ENCODE data around the gene PDXP. TPM values are rescaled to one million over a fixed set of nuclear protein-coding genes. Genes with fewer than 3 reads are reported as not detected.

The PDXP gene
- total and polyA plus RNA-seq, 4 experiments from 2014 or later, result 0.38 to 9.8 (median 7.2) TPM

- Histone ChIP-seq H3K27ac (ENCODE audit: low read depth, low read length) (peak overlapping the region; percentile 72), H3K4me1 (ENCODE audit: insufficient read depth, low read length) (peaks cover 72% of the 10 kb centered on the region), H3K27me3 (ENCODE audit: insufficient read depth, low read length) (no peaks in the 10 kb centered on the region), H3K4me3 (ENCODE audit: low read length in 2 of 2) (no peak overlapping the region), H3K36me3 (ENCODE audit: insufficient read depth, low read length) (peaks cover 4% of the 10 kb centered on the region), H3K9me3 (ENCODE audit: control insufficient read depth in 1 of 2, low read length in 2 of 2) (no peaks in the 10 kb centered on the region)
- DNase-seq, result no peak
- H3K4me1 Mint-ChIP-seq, result peaks cover 38 to 76% (median 59%) of the 10 kb centered on the region in 4 donors
- no peaks in the 10 kb centered on the region for H3K27me3 Mint-ChIP-seq
- CTCF ChIA-PET (ENCODE audit: partially characterized antibody), result interaction anchor here (1.4 to 22.8 kb wide), 6 partner anchors 5 to 231 kb away, joined by 3 to 558 read pairs (median 284); partner anchors contain the start of genes GGA1, LGALS1, NOL12 and PDXP
- peak overlapping the region; percentile 89 to 96 (median 95) for H3K27ac Mint-ChIP-seq
- peaks cover 0 to 19% of the 10 kb centered on the region in 2 donors for H3K36me3 Mint-ChIP-seq
- H3K4me3 Mint-ChIP-seq, result peak overlapping the region in 5 of 8 donors; percentile 56 to 81 (median 79)
- POLR2A ChIA-PET (ENCODE audit: partially characterized antibody), result interaction anchor here (1.1 to 12.8 kb wide), 11 partner anchors 8 to 148 kb away, joined by 3 to 247 read pairs (median 15); partner anchors contain the start of genes GGA1, LGALS1, NOL12 and PDXP
- H3K9me3 Mint-ChIP-seq, result no peaks in the 10 kb centered on the region
- intact Hi-C loops (cut with micrococcal nuclease), result loop anchor here (1.0 to 10.0 kb wide), 2 partner anchors 9 to 212 kb away; partner anchors contain the start of genes ANKRD54 and EIF3L
Observed at GRCh38 chr22:37632174-37633088, 26.1 kb upstream of the PDXP start.

- Histone ChIP-seq H3K9me3 (ENCODE audit: control insufficient read depth in 1 of 2, low read length in 2 of 2) (no peaks in the 10 kb centered on the region), H3K27ac (ENCODE audit: low read depth, low read length) (peak overlapping the region; percentile 72), H3K27me3 (ENCODE audit: insufficient read depth, low read length) (no peaks in the 10 kb centered on the region), H3K4me1 (ENCODE audit: insufficient read depth, low read length) (peaks cover 72% of the 10 kb centered on the region), H3K36me3 (ENCODE audit: insufficient read depth, low read length) (peaks cover 4% of the 10 kb centered on the region), H3K4me3 (ENCODE audit: low read length in 2 of 2) (peak overlapping the region in 1 of 2 donors; percentile 16)
- ChIA-PET POLR2A (ENCODE audit: partially characterized antibody) (interaction anchor here (1.1 to 12.8 kb wide), 11 partner anchors 7 to 148 kb away, joined by 3 to 247 read pairs (median 15); partner anchors contain the start of genes GGA1, LGALS1, NOL12 and PDXP), CTCF (ENCODE audit: partially characterized antibody) (interaction anchor here (1.3 to 22.8 kb wide), 7 partner anchors 6 to 230 kb away, joined by 3 to 558 read pairs (median 75); partner anchors contain the start of genes GGA1, LGALS1, NOL12 and PDXP)
- H3K4me1 Mint-ChIP-seq, result peaks cover 40 to 76% (median 60%) of the 10 kb centered on the region in 4 donors
- H3K4me3 Mint-ChIP-seq, result peak overlapping the region; percentile 10 to 81 (median 70)
- intact Hi-C loops (cut with micrococcal nuclease), result loop anchor here (1.0 to 10.0 kb wide), 2 partner anchors 10 to 212 kb away; partner anchors contain the start of genes ANKRD54 and EIF3L
- DNase-seq, result peak; percentile 32 to 74 (median 38)
- H3K36me3 Mint-ChIP-seq, result peaks cover 0 to 19% of the 10 kb centered on the region in 2 donors
- H3K9me3 Mint-ChIP-seq, result no peaks in the 10 kb centered on the region
- no peaks in the 10 kb centered on the region for H3K27me3 Mint-ChIP-seq
- H3K27ac Mint-ChIP-seq, result peak overlapping the region; percentile 87 to 96 (median 95)
Observed at GRCh38 chr22:37633089-37633624, 25.4 kb upstream of the PDXP start.

GRCh38 chr22:37633625-37634416 lies 24.7 kb upstream of the PDXP start:
- Histone ChIP-seq H3K36me3 (ENCODE audit: insufficient read depth, low read length) (peaks cover 4% of the 10 kb centered on the region), H3K27me3 (ENCODE audit: insufficient read depth, low read length) (no peaks in the 10 kb centered on the region), H3K27ac (ENCODE audit: low read depth, low read length) (peak overlapping the region; percentile 72), H3K4me3 (ENCODE audit: low read length in 2 of 2) (peak overlapping the region in 1 of 2 donors; percentile 16), H3K9me3 (ENCODE audit: control insufficient read depth in 1 of 2, low read length in 2 of 2) (no peaks in the 10 kb centered on the region), H3K4me1 (ENCODE audit: insufficient read depth, low read length) (peaks cover 72% of the 10 kb centered on the region)
- ChIA-PET POLR2A (ENCODE audit: partially characterized antibody) (interaction anchor here (0.7 to 12.8 kb wide), 14 partner anchors 7 to 149 kb away, joined by 3 to 247 read pairs (median 7); partner anchors contain the start of genes GGA1, LGALS1, NOL12 and PDXP), CTCF (ENCODE audit: partially characterized antibody) (interaction anchor here (1.3 to 22.8 kb wide), 7 partner anchors 6 to 229 kb away, joined by 3 to 558 read pairs (median 75); partner anchors contain the start of genes GGA1, LGALS1, NOL12 and PDXP)
- H3K4me3 Mint-ChIP-seq, result peak overlapping the region; percentile 68 to 95 (median 80)
- peak overlapping the region; percentile 91 to 99 (median 95) for H3K27ac Mint-ChIP-seq
- intact Hi-C loops (cut with micrococcal nuclease), result loop anchor here (1.0 to 10.0 kb wide), 2 partner anchors 11 to 211 kb away; partner anchors contain the start of genes ANKRD54 and EIF3L
- peaks cover 0 to 25% of the 10 kb centered on the region in 2 donors for H3K36me3 Mint-ChIP-seq
- peaks cover 40 to 76% (median 60%) of the 10 kb centered on the region in 4 donors for H3K4me1 Mint-ChIP-seq
- H3K27me3 Mint-ChIP-seq, result no peaks in the 10 kb centered on the region
- DNase-seq, result peak; percentile 40 to 74 (median 49)
- H3K9me3 Mint-ChIP-seq, result no peaks in the 10 kb centered on the region

GRCh38 chr22:37634417-37634924 lies 24.1 kb upstream of the PDXP start:
- peak in 1 of 5 donors; percentile 29 for DNase-seq

GRCh38 chr22:37635157-37635556 lies 23.4 kb upstream of the PDXP start:
- intact Hi-C loops (cut with micrococcal nuclease), result loop anchor here (10.0 kb wide), 1 partner anchor 210 kb away; the partner anchor contains the start of genes ANKRD54 and EIF3L
- ChIA-PET CTCF (ENCODE audit: partially characterized antibody) (interaction anchor here (1.0 to 22.8 kb wide), 5 partner anchors 5 to 45 kb away, joined by 4 to 558 read pairs (median 493); partner anchors contain the start of genes GGA1, LGALS1, NOL12 and SH3BP1), POLR2A (ENCODE audit: partially characterized antibody) (interaction anchor here (0.9 to 12.8 kb wide), 5 partner anchors 5 to 46 kb away, joined by 3 to 247 read pairs (median 47); partner anchors contain the start of genes GGA1, LGALS1 and SH3BP1)
- Histone ChIP-seq H3K27ac (ENCODE audit: low read depth, low read length) (peak overlapping the region; percentile 72), H3K9me3 (ENCODE audit: control insufficient read depth in 1 of 2, low read length in 2 of 2) (no peaks in the 10 kb centered on the region), H3K4me3 (ENCODE audit: low read length in 2 of 2) (no peak overlapping the region), H3K27me3 (ENCODE audit: insufficient read depth, low read length) (no peaks in the 10 kb centered on the region), H3K4me1 (ENCODE audit: insufficient read depth, low read length) (peaks cover 73% of the 10 kb centered on the region), H3K36me3 (ENCODE audit: insufficient read depth, low read length) (peaks cover 4% of the 10 kb centered on the region)
- peak overlapping the region in 5 of 8 donors; percentile 38 to 95 (median 79) for H3K4me3 Mint-ChIP-seq
- H3K36me3 Mint-ChIP-seq, result peaks cover 0 to 23% of the 10 kb centered on the region in 2 donors
- no peak for DNase-seq
- peaks cover 40 to 79% (median 57%) of the 10 kb centered on the region in 4 donors for H3K4me1 Mint-ChIP-seq
- no peaks in the 10 kb centered on the region for H3K9me3 Mint-ChIP-seq
- H3K27me3 Mint-ChIP-seq, result no peaks in the 10 kb centered on the region
- peak overlapping the region in 6 of 7 donors; percentile 74 to 98 (median 95) for H3K27ac Mint-ChIP-seq

More at GRCh38 chr22:37634417-37634924, 24.1 kb upstream of the PDXP start:
- H3K36me3 Mint-ChIP-seq, result peaks cover 0 to 23% of the 10 kb centered on the region in 2 donors
- ChIA-PET CTCF (ENCODE audit: partially characterized antibody) (interaction anchor here (1.0 to 22.8 kb wide), 7 partner anchors 5 to 45 kb away, joined by 3 to 558 read pairs (median 75); partner anchors contain the start of genes GGA1, LGALS1, NOL12 and PDXP), POLR2A (ENCODE audit: partially characterized antibody) (interaction anchor here (0.7 to 12.8 kb wide), 13 partner anchors 6 to 68 kb away, joined by 3 to 247 read pairs (median 15); partner anchors contain the start of genes GGA1, LGALS1, NOL12 and PDXP)
- Histone ChIP-seq H3K27me3 (ENCODE audit: insufficient read depth, low read length) (no peaks in the 10 kb centered on the region), H3K4me3 (ENCODE audit: low read length in 2 of 2) (peak overlapping the region in 1 of 2 donors; percentile 16), H3K36me3 (ENCODE audit: insufficient read depth, low read length) (peaks cover 4% of the 10 kb centered on the region), H3K9me3 (ENCODE audit: control insufficient read depth in 1 of 2, low read length in 2 of 2) (no peaks in the 10 kb centered on the region), H3K27ac (ENCODE audit: low read depth, low read length) (peak overlapping the region; percentile 72), H3K4me1 (ENCODE audit: insufficient read depth, low read length) (peaks cover 73% of the 10 kb centered on the region)
- intact Hi-C loops (cut with micrococcal nuclease), result loop anchor here (10.0 kb wide), 1 partner anchor 210 kb away; the partner anchor contains the start of genes ANKRD54 and EIF3L
- H3K4me1 Mint-ChIP-seq, result peaks cover 40 to 77% (median 57%) of the 10 kb centered on the region in 4 donors
- no peaks in the 10 kb centered on the region for H3K27me3 Mint-ChIP-seq
- no peaks in the 10 kb centered on the region for H3K9me3 Mint-ChIP-seq
- H3K4me3 Mint-ChIP-seq, result peak overlapping the region; percentile 69 to 95 (median 80)
- peak overlapping the region; percentile 92 to 99 (median 95) for H3K27ac Mint-ChIP-seq
